ENCODE data around the gene OPRD1.

DNA sequence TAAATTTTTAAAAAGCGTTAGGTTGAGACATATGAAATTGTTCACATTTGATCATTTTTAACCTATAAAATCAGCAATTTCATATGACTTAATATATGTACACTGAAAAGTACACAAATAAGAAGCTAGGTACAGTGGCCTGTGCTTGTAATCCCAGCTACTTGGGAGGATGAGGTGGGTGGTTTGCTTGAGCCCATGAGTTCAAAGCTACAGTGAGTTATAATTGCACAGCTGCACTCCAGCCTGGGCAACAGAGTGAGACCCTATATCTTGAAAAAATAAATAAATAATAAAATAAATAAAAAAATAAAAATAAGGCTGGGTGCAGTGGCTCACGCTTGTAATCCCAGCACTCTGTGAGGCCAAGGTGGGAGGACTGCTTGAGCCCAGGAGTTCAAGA is 97.2 kb downstream of the OPRD1 start:
- no peak for TF ChIP-seq RAD21 (IDR thresholded peaks at IDR 0.05; ENCODE audit: low read depth)
- TF ChIP-seq FOXM1 (IDR thresholded peaks at IDR 0.05; ENCODE audit: borderline replicate concordance, low read depth), result no peak
- no peak for TF ChIP-seq EP300 (IDR thresholded peaks at IDR 0.05; ENCODE audit: borderline replicate concordance)
- TF ChIP-seq CREB1 (IDR thresholded peaks at IDR 0.05; ENCODE audit: low read depth), result no peak
- TF ChIP-seq, protein P1, sequence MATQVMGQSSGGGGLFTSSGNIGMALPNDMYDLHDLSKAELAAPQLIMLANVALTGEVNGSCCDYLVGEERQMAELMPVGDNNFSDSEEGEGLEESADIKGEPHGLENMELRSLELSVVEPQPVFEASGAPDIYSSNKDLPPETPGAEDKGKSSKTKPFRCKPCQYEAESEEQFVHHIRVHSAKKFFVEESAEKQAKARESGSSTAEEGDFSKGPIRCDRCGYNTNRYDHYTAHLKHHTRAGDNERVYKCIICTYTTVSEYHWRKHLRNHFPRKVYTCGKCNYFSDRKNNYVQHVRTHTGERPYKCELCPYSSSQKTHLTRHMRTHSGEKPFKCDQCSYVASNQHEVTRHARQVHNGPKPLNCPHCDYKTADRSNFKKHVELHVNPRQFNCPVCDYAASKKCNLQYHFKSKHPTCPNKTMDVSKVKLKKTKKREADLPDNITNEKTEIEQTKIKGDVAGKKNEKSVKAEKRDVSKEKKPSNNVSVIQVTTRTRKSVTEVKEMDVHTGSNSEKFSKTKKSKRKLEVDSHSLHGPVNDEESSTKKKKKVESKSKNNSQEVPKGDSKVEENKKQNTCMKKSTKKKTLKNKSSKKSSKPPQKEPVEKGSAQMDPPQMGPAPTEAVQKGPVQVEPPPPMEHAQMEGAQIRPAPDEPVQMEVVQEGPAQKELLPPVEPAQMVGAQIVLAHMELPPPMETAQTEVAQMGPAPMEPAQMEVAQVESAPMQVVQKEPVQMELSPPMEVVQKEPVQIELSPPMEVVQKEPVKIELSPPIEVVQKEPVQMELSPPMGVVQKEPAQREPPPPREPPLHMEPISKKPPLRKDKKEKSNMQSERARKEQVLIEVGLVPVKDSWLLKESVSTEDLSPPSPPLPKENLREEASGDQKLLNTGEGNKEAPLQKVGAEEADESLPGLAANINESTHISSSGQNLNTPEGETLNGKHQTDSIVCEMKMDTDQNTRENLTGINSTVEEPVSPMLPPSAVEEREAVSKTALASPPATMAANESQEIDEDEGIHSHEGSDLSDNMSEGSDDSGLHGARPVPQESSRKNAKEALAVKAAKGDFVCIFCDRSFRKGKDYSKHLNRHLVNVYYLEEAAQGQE (IDR thresholded peaks at IDR 0.05; ENCODE audit: low read depth), result no peak
- TF ChIP-seq, protein P2, sequence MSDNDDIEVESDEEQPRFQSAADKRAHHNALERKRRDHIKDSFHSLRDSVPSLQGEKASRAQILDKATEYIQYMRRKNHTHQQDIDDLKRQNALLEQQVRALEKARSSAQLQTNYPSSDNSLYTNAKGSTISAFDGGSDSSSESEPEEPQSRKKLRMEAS (IDR thresholded peaks at IDR 0.05), result no peak
- no peak for TF ChIP-seq EGR1 (IDR thresholded peaks at IDR 0.05)
- TF ChIP-seq CEBPB (IDR thresholded peaks at IDR 0.05), result no peak
- TF ChIP-seq, protein P3, sequence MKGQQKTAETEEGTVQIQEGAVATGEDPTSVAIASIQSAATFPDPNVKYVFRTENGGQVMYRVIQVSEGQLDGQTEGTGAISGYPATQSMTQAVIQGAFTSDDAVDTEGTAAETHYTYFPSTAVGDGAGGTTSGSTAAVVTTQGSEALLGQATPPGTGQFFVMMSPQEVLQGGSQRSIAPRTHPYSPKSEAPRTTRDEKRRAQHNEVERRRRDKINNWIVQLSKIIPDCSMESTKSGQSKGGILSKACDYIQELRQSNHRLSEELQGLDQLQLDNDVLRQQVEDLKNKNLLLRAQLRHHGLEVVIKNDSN (IDR thresholded peaks at IDR 0.05), result no peak
- TF ChIP-seq YY1 (IDR thresholded peaks at IDR 0.05; ENCODE audit: low read depth), result no peak
- TF ChIP-seq TAF1 (IDR thresholded peaks at IDR 0.05; ENCODE audit: low read depth), result no peak
- TF ChIP-seq TCF12 (IDR thresholded peaks at IDR 0.05; ENCODE audit: low read depth), result no peak
- TF ChIP-seq TEAD4 (IDR thresholded peaks at IDR 0.05), result no peak
- no peak for TF ChIP-seq NFIC (IDR thresholded peaks at IDR 0.05)

Measured in Ishikawa (cell line).